MM.1S (cell line): ENCODE measurements around the gene HIGD1B.
"Not testable (repeated sequence)": the region's sequence is repeated elsewhere in the genome, so short reads cannot be mapped to it uniquely, and the experiment has no call there.

Source experiments
- DNase-seq: peaks from one replicate; pipeline ENCODE4 v3.0.0-alpha.2; 2015
- H2AFZ ChIP-seq: fragments of 300-600 bp; sonication (generic); 2 replicates; pipeline ENCODE4 v1.6.0; 2016; ENCODE audit warnings: antibody characterized with exemption, low read length
- H3F3A ChIP-seq: fragments of 300-600 bp; sonication (generic); 2 replicates; pipeline ENCODE4 v1.6.1; 2016; ENCODE audit warnings: mild to moderate bottlenecking, antibody characterized with exemption, low read length, moderate library complexity, mixed read lengths; ENCODE audit not compliant: insufficient read depth
- H3K27ac ChIP-seq: fragments of 300-600 bp; sonication (generic); 2 replicates; pipeline ENCODE4 v1.5.1; 2016; ENCODE audit warnings: mild to moderate bottlenecking, low read length
- H3K27me3 ChIP-seq: fragments of 300-600 bp; sonication (generic); replicated peaks from 2 replicates; pipeline ENCODE4 v1.6.0; 2016; ENCODE audit warnings: low read length; ENCODE audit not compliant: insufficient read depth
- H3K36me3 ChIP-seq: fragments of 300-600 bp; sonication (generic); replicated peaks from 2 replicates; pipeline ENCODE4 v1.6.1; 2016; ENCODE audit warnings: mild to moderate bottlenecking, low read length, mixed read lengths; ENCODE audit not compliant: insufficient read depth
- H3K4me1 ChIP-seq: fragments of 300-600 bp; sonication (generic); 2 replicates; pipeline ENCODE4 v1.6.1; 2016; ENCODE audit warnings: low read length, mixed read lengths
- H3K4me2 ChIP-seq: fragments of 300-600 bp; sonication (generic); 2 replicates; pipeline ENCODE4 v1.6.0; 2016; ENCODE audit warnings: low read depth, low read length
- H3K4me3 ChIP-seq: fragments of 300-600 bp; sonication (generic); 2 replicates; pipeline ENCODE4 v1.5.1; 2016; ENCODE audit warnings: low read length, mixed read lengths
- H3K79me2 ChIP-seq: fragments of 300-600 bp; sonication (generic); 2 replicates; pipeline ENCODE4 v1.6.1; 2016; ENCODE audit warnings: mixed run types, low read length, mixed read lengths
- H3K9ac ChIP-seq: fragments of 300-600 bp; sonication (generic); 2 replicates; pipeline ENCODE4 v1.6.1; 2016; ENCODE audit warnings: low read length, mixed read lengths
- H3K9me2 ChIP-seq: fragments of 300-600 bp; sonication (generic); replicated peaks from 2 replicates; pipeline ENCODE4 v1.6.1; 2016; ENCODE audit warnings: mild to moderate bottlenecking, low read length, mixed read lengths; ENCODE audit not compliant: insufficient read depth
- H3K9me3 ChIP-seq: fragments of 300-600 bp; sonication (generic); replicated peaks from 2 replicates; pipeline ENCODE4 v1.6.1; 2016; ENCODE audit warnings: mild to moderate bottlenecking, low read length, mixed read lengths; ENCODE audit not compliant: insufficient read depth
- H4K20me1 ChIP-seq: fragments of 300-600 bp; sonication (generic); 2 replicates; pipeline ENCODE4 v1.6.1; 2016; ENCODE audit warnings: mild to moderate bottlenecking, low read length, moderate library complexity, mixed read lengths; ENCODE audit not compliant: insufficient read depth
- EZH2 ChIP-seq: fragments of 300-600 bp; sonication (generic); optimal IDR thresholded peaks from 2 replicates; pipeline ENCODE3; 2017; ENCODE audit warnings: low read depth, mild to moderate bottlenecking, antibody characterized with exemption, low read length, mixed read lengths
- EZH2phosphoT487 ChIP-seq: fragments of 300-600 bp; sonication (generic); IDR thresholded peaks from 2 replicates; pipeline ENCODE4 v1.6.1; 2018; ENCODE audit warnings: antibody characterized with exemption, low read length
- TF ChIP-seq, protein P1 (sequence below): fragments of 300-600 bp; sonication (generic); IDR thresholded peaks from 2 replicates; pipeline ENCODE4 v1.5.1; 2016; ENCODE audit warnings: antibody characterized with exemption, low read length, mixed read lengths

HIGD1B gene

DNA sequence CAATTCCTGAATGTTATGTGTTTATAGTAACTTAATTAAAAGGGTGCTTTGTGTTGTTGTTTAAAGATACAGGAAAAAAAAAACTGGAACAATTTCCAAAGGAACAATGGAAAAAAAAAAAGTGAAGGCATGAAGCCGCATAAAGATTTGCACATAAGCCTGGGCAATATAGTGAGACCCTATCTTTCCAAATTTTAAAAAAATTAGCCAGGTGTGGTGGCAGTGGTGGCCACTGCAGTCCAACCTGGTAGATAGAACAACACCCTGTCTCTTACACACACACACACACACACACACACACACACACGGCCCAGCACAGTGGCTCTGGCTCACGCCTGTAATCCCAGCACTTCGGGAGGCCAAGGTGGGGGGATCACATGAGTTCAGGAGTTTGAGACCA lies 39.5 kb upstream of the HIGD1B start:
- Histone ChIP-seq H3K9ac (peak overlapping the region; percentile 64), H3K27me3 (no peaks in the 10 kb centered on the region), H3K36me3 (no peaks in the 10 kb centered on the region), H3K4me3 (peak overlapping the region; percentile 36; the same call in 1 of the 2 replicates), H3K9me3 (no peaks in the 10 kb centered on the region), H3K27ac (peak overlapping the region; percentile 93), H4K20me1 (no peaks in the 10 kb centered on the region), H3K9me2 (no peaks in the 10 kb centered on the region), H3K79me2 (no peaks in the 10 kb centered on the region), H2AFZ (peak overlapping the region; percentile 46; the same call in 1 of the 2 replicates), H3K4me1 (peaks cover 16% of the 10 kb centered on the region), H3K4me2 (peak overlapping the region; percentile 74), H3F3A (peaks cover 20% of the 10 kb centered on the region)
- TF ChIP-seq EZH2phosphoT487 = no peak
- TF ChIP-seq EZH2 = no peak
- TF ChIP-seq, protein P1, sequence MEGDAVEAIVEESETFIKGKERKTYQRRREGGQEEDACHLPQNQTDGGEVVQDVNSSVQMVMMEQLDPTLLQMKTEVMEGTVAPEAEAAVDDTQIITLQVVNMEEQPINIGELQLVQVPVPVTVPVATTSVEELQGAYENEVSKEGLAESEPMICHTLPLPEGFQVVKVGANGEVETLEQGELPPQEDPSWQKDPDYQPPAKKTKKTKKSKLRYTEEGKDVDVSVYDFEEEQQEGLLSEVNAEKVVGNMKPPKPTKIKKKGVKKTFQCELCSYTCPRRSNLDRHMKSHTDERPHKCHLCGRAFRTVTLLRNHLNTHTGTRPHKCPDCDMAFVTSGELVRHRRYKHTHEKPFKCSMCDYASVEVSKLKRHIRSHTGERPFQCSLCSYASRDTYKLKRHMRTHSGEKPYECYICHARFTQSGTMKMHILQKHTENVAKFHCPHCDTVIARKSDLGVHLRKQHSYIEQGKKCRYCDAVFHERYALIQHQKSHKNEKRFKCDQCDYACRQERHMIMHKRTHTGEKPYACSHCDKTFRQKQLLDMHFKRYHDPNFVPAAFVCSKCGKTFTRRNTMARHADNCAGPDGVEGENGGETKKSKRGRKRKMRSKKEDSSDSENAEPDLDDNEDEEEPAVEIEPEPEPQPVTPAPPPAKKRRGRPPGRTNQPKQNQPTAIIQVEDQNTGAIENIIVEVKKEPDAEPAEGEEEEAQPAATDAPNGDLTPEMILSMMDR = no peak
- no peak for DNase-seq

DNA sequence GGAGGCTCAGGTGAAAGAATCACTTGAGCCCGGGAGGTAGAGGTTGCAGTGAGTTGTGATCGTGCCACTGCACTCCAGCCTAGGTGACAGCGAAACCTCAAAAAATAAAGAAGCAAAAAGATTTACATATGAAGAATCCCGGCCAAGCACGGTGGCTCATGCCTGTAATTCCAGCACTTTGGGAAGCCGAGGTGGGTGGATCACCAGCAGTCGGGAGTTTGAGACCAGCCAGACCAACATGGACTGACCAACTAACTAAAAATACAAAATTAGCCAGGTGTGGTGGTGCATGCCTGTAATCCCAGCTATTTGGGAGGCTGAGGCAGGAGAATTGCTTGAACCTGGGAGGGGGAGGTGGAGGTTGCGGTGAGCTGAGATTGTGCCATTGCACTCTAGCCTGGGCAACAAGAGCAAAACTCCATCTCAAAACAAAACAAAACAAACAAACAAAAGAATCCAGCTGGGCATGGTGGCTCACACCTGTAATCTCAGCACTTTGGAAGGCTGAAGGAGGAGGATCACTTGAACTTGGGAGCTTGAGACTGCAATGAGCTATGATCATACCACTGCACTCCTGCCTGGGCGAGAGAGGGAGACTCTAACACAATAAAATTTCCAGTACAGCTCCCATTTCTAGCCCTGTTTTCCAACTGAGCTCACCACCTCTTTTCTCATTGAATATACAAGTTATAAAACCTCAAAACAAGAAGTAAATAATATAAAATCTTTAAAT lies 38.9 kb upstream of the HIGD1B start:
- not testable (repeated sequence) for H3K9me2 ChIP-seq

DNA sequence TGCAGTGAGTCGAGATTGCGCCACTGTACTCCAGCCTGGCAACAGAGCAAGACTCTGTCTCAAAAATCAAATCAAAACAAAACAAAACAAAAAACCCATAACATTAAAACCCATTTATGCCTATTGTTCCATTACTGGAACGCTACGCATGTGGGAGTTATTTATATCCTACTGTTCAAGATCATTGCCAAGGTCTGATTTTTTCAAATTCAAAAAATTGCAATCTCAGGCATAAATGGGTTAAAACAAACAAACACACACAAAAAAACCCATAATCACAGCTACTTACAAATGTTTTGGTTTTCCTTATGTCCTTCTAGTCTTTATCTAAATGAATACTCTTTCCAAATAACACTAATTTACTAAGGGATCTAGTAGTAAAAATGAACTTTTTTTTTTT lies 35.4 kb upstream of the HIGD1B start:
- no peak for DNase-seq
- no peak for TF ChIP-seq EZH2
- TF ChIP-seq EZH2phosphoT487 = no peak
- TF ChIP-seq, protein P1 = no peak
- H3K9me2 ChIP-seq = no peaks in the 10 kb centered on the region
- H3K27me3 ChIP-seq = no peaks in the 10 kb centered on the region
- no peaks in the 10 kb centered on the region for H3K36me3 ChIP-seq
- H3K79me2 ChIP-seq = no peaks in the 10 kb centered on the region
- peaks cover 9% of the 10 kb centered on the region for H3K4me1 ChIP-seq
- peaks cover 13% of the 10 kb centered on the region for H3F3A ChIP-seq
- no peaks in the 10 kb centered on the region for H4K20me1 ChIP-seq
- H3K9ac ChIP-seq = no peak overlapping the region
- no peak overlapping the region for H2AFZ ChIP-seq
- H3K4me3 ChIP-seq = no peak overlapping the region
- no peaks in the 10 kb centered on the region for H3K9me3 ChIP-seq
- H3K4me2 ChIP-seq = no peak overlapping the region
- no peak overlapping the region for H3K27ac ChIP-seq

More for the DNA sequence above, 38.9 kb upstream of the HIGD1B start:
- not testable (repeated sequence) for H3K27me3 ChIP-seq, DNase-seq, H3K4me3 ChIP-seq, H3K9ac ChIP-seq, H2AFZ ChIP-seq, H4K20me1 ChIP-seq, H3K36me3 ChIP-seq, H3K9me3 ChIP-seq, H3K79me2 ChIP-seq
- peak overlapping the region; percentile 93; the same call in 1 of the 2 replicates for H3K27ac ChIP-seq
- peak overlapping the region; percentile 74; the same call in 1 of the 2 replicates for H3K4me2 ChIP-seq
- peaks cover 20% of the 10 kb centered on the region for H3F3A ChIP-seq
- peaks cover 16% of the 10 kb centered on the region for H3K4me1 ChIP-seq

DNA sequence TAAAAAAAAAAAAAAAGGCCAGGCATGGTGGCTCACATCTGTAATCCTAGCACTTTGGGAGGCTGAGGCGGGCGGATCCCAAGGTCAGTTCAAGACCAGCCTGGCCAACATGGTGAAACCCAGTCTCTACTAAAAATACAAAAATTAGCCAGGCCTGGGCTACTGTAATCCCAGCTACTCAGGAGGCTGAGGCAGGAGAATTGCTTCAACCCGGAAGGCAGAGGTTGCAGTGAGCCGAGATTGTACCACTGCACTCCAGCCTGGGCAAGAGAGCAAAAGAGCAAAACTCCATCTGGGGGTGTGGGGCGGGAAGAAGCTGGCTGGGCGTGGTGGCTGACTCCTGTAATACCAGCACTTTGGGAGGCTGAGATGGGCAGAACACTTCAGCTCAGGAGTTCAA lies 29.2 kb upstream of the HIGD1B start:
- not testable (repeated sequence) for H3K4me3 ChIP-seq, H3K9me2 ChIP-seq, H3K79me2 ChIP-seq, H3K36me3 ChIP-seq, H3K4me2 ChIP-seq, H4K20me1 ChIP-seq, H2AFZ ChIP-seq, H3K27ac ChIP-seq, H3K27me3 ChIP-seq, H3F3A ChIP-seq, H3K9me3 ChIP-seq, DNase-seq, H3K9ac ChIP-seq, H3K4me1 ChIP-seq
